ENCODE measurements around the gene SMAD3.

Gene SMAD3

DNA sequence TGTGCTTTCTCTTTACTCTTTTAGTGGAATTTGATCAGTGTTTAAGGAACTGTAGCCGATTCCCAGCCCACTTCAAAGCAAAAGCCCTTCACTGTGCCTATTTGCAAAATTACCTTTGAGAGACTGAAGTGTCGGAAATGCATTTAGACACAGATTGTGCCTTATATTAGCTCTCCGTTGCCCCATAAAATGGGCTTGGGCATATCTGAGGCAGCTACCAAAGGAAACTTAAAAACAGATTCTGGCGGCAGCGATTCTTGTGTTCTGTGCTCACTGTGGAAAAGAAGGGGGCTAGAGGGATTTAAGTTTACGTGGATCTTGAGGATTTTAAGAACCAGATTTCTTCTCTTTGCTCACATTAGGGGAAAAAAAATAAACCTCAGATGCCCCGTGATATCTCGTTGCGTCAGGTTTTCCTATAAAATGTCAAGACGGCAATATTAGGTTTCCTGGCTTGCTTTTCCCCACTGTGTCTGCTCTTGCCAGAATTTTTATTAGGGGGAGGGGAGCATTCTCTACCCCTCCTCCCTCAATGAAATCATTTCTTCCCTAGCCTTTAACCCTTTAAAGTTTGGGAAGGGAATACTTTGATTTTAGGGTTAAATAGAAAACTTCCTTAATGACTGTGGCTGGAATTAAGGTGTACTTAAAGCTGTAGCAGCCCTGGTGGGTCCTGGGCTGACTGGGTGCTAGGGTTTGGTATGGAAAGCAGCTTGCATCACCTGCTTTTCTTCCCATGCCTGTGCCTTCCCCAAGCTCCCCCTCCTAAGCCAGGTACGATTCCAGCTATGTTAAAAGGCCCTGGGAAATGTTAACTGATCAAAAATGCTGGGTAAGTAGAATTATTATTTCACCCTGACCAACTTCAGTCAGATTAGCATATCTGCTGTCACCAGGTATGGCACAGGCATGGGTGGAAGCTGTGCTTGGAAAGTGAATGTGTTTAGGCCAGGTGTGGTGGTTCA is 73.8 kb downstream of the SMAD3 start:
- DNase-seq = no peak
- TF ChIP-seq GATA1 (IDR thresholded peaks at IDR 0.05; ENCODE audit: low read depth, low read length) = no peak
- TF ChIP-seq POLR2A (IDR thresholded peaks at IDR 0.05; ENCODE audit: low read length) = no peak

- no peak for DNase-seq
- TF ChIP-seq POLR2A (IDR thresholded peaks at IDR 0.05; ENCODE audit: low read length) = no peak
- no peak for TF ChIP-seq GATA1 (IDR thresholded peaks at IDR 0.05; ENCODE audit: low read depth, low read length)
Measured at GRCh38 chr15:67140078-67140833, 74.9 kb downstream of the SMAD3 start.

GRCh38 chr15:67142092-67142766 is 76.8 kb downstream of the SMAD3 start:
- no peak for DNase-seq
- TF ChIP-seq GATA1 (IDR thresholded peaks at IDR 0.05; ENCODE audit: low read depth, low read length) = no peak
- TF ChIP-seq POLR2A (IDR thresholded peaks at IDR 0.05; ENCODE audit: low read length) = no peak

- TF ChIP-seq GATA1 (IDR thresholded peaks at IDR 0.05; ENCODE audit: low read depth, low read length) = no peak
- no peak for TF ChIP-seq POLR2A (IDR thresholded peaks at IDR 0.05; ENCODE audit: low read length)
- no peak for DNase-seq
Measured at GRCh38 chr15:67142767-67143100, 77.3 kb downstream of the SMAD3 start.

GRCh38 chr15:67143646-67144045 is 78.2 kb downstream of the SMAD3 start:
- no peak for TF ChIP-seq GATA1 (IDR thresholded peaks at IDR 0.05; ENCODE audit: low read depth, low read length)
- TF ChIP-seq POLR2A (IDR thresholded peaks at IDR 0.05; ENCODE audit: low read length) = no peak
- no peak for DNase-seq

DNA sequence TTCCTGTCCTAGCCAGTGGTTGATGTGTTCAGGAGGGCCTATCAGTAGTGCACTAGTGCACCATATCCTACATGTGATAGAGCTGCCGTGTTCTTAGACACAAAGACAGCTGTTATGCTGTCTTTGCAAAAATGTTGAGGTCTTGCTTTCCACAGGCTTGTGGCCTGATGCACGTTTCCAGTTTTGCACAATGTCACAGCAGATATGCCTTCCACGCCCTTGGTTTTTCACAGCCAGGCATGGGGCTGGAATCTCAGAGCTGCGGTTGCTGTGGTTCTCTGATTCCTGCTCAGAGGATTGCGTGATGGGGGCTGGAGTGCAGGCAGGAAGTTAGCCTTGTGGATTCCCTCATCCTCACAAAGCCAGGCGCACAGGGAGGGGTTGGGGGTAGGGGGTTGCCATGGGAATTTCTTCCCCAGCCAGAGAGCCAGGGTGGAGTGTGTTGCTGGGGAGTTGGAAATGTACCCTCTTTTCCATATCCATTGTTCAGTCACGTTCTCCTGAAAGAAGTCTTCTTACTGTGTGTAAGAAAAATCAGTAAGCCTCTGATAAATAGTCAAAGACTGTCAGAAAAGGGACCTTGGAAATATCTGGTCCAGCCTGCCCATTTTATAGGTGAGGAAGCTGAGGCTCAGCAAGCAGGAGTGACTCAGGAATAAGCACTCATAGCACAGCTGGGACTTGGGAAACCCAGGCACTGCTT is 79.4 kb downstream of the SMAD3 start:
- no peak for DNase-seq
- TF ChIP-seq POLR2A (IDR thresholded peaks at IDR 0.05; ENCODE audit: low read length) (no peak), GATA1 (IDR thresholded peaks at IDR 0.05; ENCODE audit: low read depth, low read length) (no peak)

GRCh38 chr15:67145312-67145610 is 79.9 kb downstream of the SMAD3 start:
- TF ChIP-seq GATA1 (IDR thresholded peaks at IDR 0.05; ENCODE audit: low read depth, low read length) = no peak
- TF ChIP-seq POLR2A (IDR thresholded peaks at IDR 0.05; ENCODE audit: low read length) = no peak
- no peak for DNase-seq

- no peak for DNase-seq
- TF ChIP-seq GATA1 (IDR thresholded peaks at IDR 0.05; ENCODE audit: low read depth, low read length) = no peak
Measured at GRCh38 chr15:67145710-67146109, 80.3 kb downstream of the SMAD3 start.

DNA sequence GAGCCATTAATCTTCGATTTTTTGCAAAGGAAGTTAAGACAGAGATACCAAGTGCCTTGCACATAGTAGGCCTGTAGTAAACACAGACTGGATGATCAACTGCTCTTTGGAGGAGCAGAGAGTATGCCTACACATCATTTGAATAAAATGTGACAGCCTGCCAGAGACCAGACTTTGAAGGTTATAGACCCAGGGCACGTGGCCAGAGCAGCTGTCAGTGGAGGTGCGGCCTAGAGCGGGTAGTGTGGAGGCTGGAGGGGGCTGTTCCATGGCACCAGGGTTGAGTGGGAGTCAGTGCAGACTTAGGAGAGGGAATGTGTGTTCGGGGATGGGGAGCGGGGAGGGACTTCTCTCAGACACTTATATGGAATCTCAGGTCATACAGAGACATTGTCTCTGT is 80.8 kb downstream of the SMAD3 start:
- no peak for DNase-seq
- no peak for TF ChIP-seq POLR2A (IDR thresholded peaks at IDR 0.05; ENCODE audit: low read length)
- TF ChIP-seq GATA1 (IDR thresholded peaks at IDR 0.05; ENCODE audit: low read depth, low read length) = no peak

DNA sequence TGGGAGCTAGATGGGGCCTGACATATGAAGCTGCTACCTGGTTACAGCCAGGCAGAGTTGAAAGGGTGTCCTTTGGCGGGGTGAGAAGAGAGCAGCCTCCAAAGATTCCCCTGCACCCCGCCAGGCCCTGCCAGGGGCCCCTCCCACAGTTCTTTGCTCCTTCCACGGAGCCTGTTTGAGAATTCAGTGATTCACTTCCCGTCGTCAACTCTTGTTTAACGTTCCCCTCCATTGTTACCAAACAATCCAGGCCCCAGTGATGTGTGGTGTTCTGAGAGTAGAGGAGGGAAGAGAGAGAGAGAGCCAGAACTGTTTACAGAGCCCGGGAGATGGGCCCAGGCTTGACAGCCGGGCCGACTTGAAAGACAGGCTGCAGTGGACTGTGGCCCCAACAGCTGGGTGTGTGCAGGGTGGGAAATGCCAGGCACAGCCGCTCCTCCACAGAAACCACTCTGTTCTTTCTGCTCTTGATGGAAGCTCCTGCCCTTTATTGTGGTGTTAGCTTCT is 81.5 kb downstream of the SMAD3 start:
- TF ChIP-seq POLR2A (IDR thresholded peaks at IDR 0.05; ENCODE audit: low read length) (no peak), GATA1 (IDR thresholded peaks at IDR 0.05; ENCODE audit: low read depth, low read length) (no peak)

GRCh38 chr15:67147396-67147949 is 82.1 kb downstream of the SMAD3 start:
- TF ChIP-seq GATA1 (IDR thresholded peaks at IDR 0.05; ENCODE audit: low read depth, low read length) (no peak), POLR2A (IDR thresholded peaks at IDR 0.05; ENCODE audit: low read length) (no peak)
- no peak for DNase-seq

More for the DNA sequence above, 81.5 kb downstream of the SMAD3 start:
- DNase-seq = no peak

- DNase-seq = no peak
- TF ChIP-seq GATA1 (IDR thresholded peaks at IDR 0.05; ENCODE audit: low read depth, low read length) (no peak), POLR2A (IDR thresholded peaks at IDR 0.05; ENCODE audit: low read length) (no peak)
Measured at GRCh38 chr15:67148196-67148701, 82.8 kb downstream of the SMAD3 start.

All from erythroblast (primary cell).